GM18873 (cell line): ENCODE results near the gene LIPM.
"Not testable (repeated sequence)": the region's sequence is repeated elsewhere in the genome, so short reads cannot be mapped to it uniquely, and the experiment has no call there.

ENCODE experiments used
- ATAC-seq: cut with Tn5 transposase; IDR thresholded peaks from one replicate; pipeline ENCODE4 v1.9.1; 2021; ENCODE audit warnings: mild to moderate bottlenecking, moderate library complexity, moderate number of reproducible peaks; ENCODE audit not compliant: unreplicated experiment, low FRiP score

The LIPM gene

GRCh38 chr10:88837632-88838031 lies 35.1 kb downstream of the LIPM start:
- ATAC-seq: not testable (repeated sequence)

GRCh38 chr10:88838766-88839350 lies 36.3 kb downstream of the LIPM start:
- no peak for ATAC-seq

- no peak for ATAC-seq
Observed at GRCh38 chr10:88840104-88840503, 37.6 kb downstream of the LIPM start.

GRCh38 chr10:88840881-88841280 lies 38.4 kb downstream of the LIPM start:
- ATAC-seq: no peak

GRCh38 chr10:88841316-88842111 lies 39.0 kb downstream of the LIPM start:
- no peak for ATAC-seq

- ATAC-seq: no peak
Observed at GRCh38 chr10:88843171-88843570, 40.6 kb downstream of the LIPM start.

- no peak for ATAC-seq
Observed at GRCh38 chr10:88848499-88848898, 46.0 kb downstream of the LIPM start.

GRCh38 chr10:88849234-88849633 lies 46.7 kb downstream of the LIPM start:
- no peak for ATAC-seq

- ATAC-seq: no peak
Observed at GRCh38 chr10:88850712-88851111, 48.2 kb downstream of the LIPM start.

- ATAC-seq: no peak
Observed at GRCh38 chr10:88851706-88852105, 49.2 kb downstream of the LIPM start, which contains the start of gene ANKRD22. Gene ANKRD22, minus strand, starts transcription at chr10:88851844. Its CDS starts 237 bp downstream, at chr10:88851607.

- ATAC-seq: no peak
Observed at GRCh38 chr10:88852327-88852726, 49.8 kb downstream of the LIPM start.

- no peak for ATAC-seq
Observed at GRCh38 chr10:88853155-88853881, 50.8 kb downstream of the LIPM start.

- ATAC-seq: no peak
Observed at GRCh38 chr10:88854684-88855083, 52.2 kb downstream of the LIPM start.

GRCh38 chr10:88857831-88858230 lies 55.3 kb downstream of the LIPM start:
- no peak for ATAC-seq

- no peak for ATAC-seq
Observed at GRCh38 chr10:88858491-88858890, 56.0 kb downstream of the LIPM start.

- ATAC-seq: no peak
Observed at GRCh38 chr10:88861036-88861435, 58.5 kb downstream of the LIPM start.

- ATAC-seq: no peak
Observed at GRCh38 chr10:88865281-88865876, 62.8 kb downstream of the LIPM start.

- no peak for ATAC-seq
Observed at GRCh38 chr10:88866454-88866853, 63.9 kb downstream of the LIPM start.

GRCh38 chr10:88870089-88870488 lies 67.6 kb downstream of the LIPM start:
- no peak for ATAC-seq
